ENCODE data around the gene BARX1.

GRCh38 chr9:93940951-93941350 is 14.2 kb downstream of the BARX1 start:
- TF ChIP-seq GLIS2 (tag by site-specific recombination; IDR thresholded peaks at IDR 0.05) = no peak
- no peak for TF ChIP-seq ZNF280D (tag by site-specific recombination; IDR thresholded peaks at IDR 0.05)
- TF ChIP-seq ZNF513 (tag by site-specific recombination; IDR thresholded peaks at IDR 0.05) = no peak
- no peak for TF ChIP-seq CTCF (tag by site-specific recombination; IDR thresholded peaks at IDR 0.05)
- TF ChIP-seq PRDM2 (tag by site-specific recombination; IDR thresholded peaks at IDR 0.05; ENCODE audit: borderline replicate concordance) = no peak
- no peak for TF ChIP-seq SP2 (tag by site-specific recombination; IDR thresholded peaks at IDR 0.05)
- TF ChIP-seq MYNN (tag by site-specific recombination; IDR thresholded peaks at IDR 0.05; ENCODE audit: borderline replicate concordance) = no peak
- TF ChIP-seq ZBTB49 (tag by site-specific recombination; IDR thresholded peaks at IDR 0.05; ENCODE audit: low read depth) = no peak
- TF ChIP-seq BCL11A (tag by site-specific recombination; IDR thresholded peaks at IDR 0.05; ENCODE audit: low read depth) = no peak
